NCI-H146 treated with DMSO at 0.1 percent for 48 hours (cell line): Measurements from ENCODE around the gene PHACTR1.
A peak's percentile ranks its signal among the peaks of the same experiment; 100 is the strongest.

Source experiments
- DNase-seq: peaks from one replicate; lab custom pipeline; 2025; ENCODE audit not compliant: unreplicated experiment; lab: John Stamatoyannopoulos, UW

Gene PHACTR1

GRCh38 chr6:13013681-13014503, 297.3 kb downstream of the PHACTR1 start:
- DNase-seq: no peak

GRCh38 chr6:13014504-13015378, 298.2 kb downstream of the PHACTR1 start:
- DNase-seq: peak; percentile 58

- no peak for DNase-seq
These were observed 298.8 kb downstream of the PHACTR1 start for GRCh38 chr6:13015379-13015681.

- DNase-seq: no peak
These were observed 308.0 kb downstream of the PHACTR1 start for GRCh38 chr6:13024616-13025015.

GRCh38 chr6:13025893-13026499, 309.4 kb downstream of the PHACTR1 start:
- no peak for DNase-seq

GRCh38 chr6:13026557-13026956, 310.0 kb downstream of the PHACTR1 start:
- DNase-seq: no peak

- DNase-seq: no peak
These were observed 310.6 kb downstream of the PHACTR1 start for GRCh38 chr6:13027207-13027606.

- DNase-seq: no peak
These were observed 313.8 kb downstream of the PHACTR1 start for GRCh38 chr6:13030396-13030795.

- no peak for DNase-seq
These were observed 316.0 kb downstream of the PHACTR1 start for GRCh38 chr6:13032566-13032965.

- no peak for DNase-seq
These were observed 316.6 kb downstream of the PHACTR1 start for GRCh38 chr6:13033145-13033544.

GRCh38 chr6:13034316-13034715, 317.7 kb downstream of the PHACTR1 start:
- DNase-seq: no peak

- DNase-seq: no peak
These were observed 319.0 kb downstream of the PHACTR1 start for GRCh38 chr6:13035606-13036005.

- DNase-seq: no peak
These were observed 321.7 kb downstream of the PHACTR1 start for GRCh38 chr6:13038315-13038714.

- no peak for DNase-seq
These were observed 322.2 kb downstream of the PHACTR1 start for GRCh38 chr6:13038741-13039190.

GRCh38 chr6:13044390-13044789, 327.8 kb downstream of the PHACTR1 start:
- no peak for DNase-seq

- no peak for DNase-seq
These were observed 328.3 kb downstream of the PHACTR1 start for GRCh38 chr6:13044896-13045295.

- no peak for DNase-seq
These were observed 329.1 kb downstream of the PHACTR1 start for GRCh38 chr6:13045676-13046075.

- no peak for DNase-seq
These were observed 329.5 kb downstream of the PHACTR1 start for GRCh38 chr6:13046084-13046483.

GRCh38 chr6:13048113-13048512, 331.5 kb downstream of the PHACTR1 start:
- DNase-seq: no peak

GRCh38 chr6:13049666-13050254, 333.2 kb downstream of the PHACTR1 start:
- DNase-seq: no peak

- no peak for DNase-seq
These were observed 336.5 kb downstream of the PHACTR1 start for GRCh38 chr6:13053006-13053461.
